HFFc6 (cell line): Measurements from ENCODE around the gene MYBPC2. TPM values are rescaled to one million over a fixed set of nuclear protein-coding genes. Genes with fewer than 3 reads are reported as not detected.
A peak's percentile ranks its signal among the peaks of the same experiment; 100 is the strongest.

ENCODE experiments used
- DNase-seq: peaks from one replicate; pipeline ENCODE4 v3.0.0-alpha.2; 2018
- H3K27ac Mint-ChIP-seq: 2 replicates; pipeline ENCODE4 v1.8.0; 2020; ENCODE audit warnings: mild to moderate bottlenecking, mixed read lengths
- H3K27me3 Mint-ChIP-seq: 2 replicates; pipeline ENCODE4 v1.8.0; 2021; ENCODE audit warnings: mild to moderate bottlenecking, moderate library complexity, mixed read lengths; ENCODE audit not compliant: insufficient read depth
- H3K36me3 Mint-ChIP-seq: 2 replicates; pipeline ENCODE4 v1.8.0; 2021; ENCODE audit warnings: low read depth, mixed read lengths
- H3K4me1 Mint-ChIP-seq: 2 replicates; pipeline ENCODE4 v1.8.0; 2020; ENCODE audit warnings: low read depth, mixed read lengths
- H3K4me3 Mint-ChIP-seq: 2 replicates; pipeline ENCODE4 v1.8.0; 2020; ENCODE audit warnings: mild to moderate bottlenecking, moderate library complexity, mixed read lengths
- H3K9me3 Mint-ChIP-seq: 2 replicates; pipeline ENCODE4 v1.8.0; 2020; ENCODE audit warnings: mild to moderate bottlenecking, mixed read lengths
- CTCF ChIP-seq: fragments of 200-600 bp; sonication (generic); IDR thresholded peaks from 2 replicates; pipeline ENCODE4 v1.5.0; 2021; ENCODE audit warnings: antibody characterized with exemption, mild to moderate bottlenecking
- total RNA-seq, 6 experiments: library from RNA; stranded (reverse); fragmentation: NEBNext Ultra II Directional; extraction: Animal tissue kit (Norgen Biotek cat#: 25700); gene quantifications; 2 replicates in 1 of 6; 3 replicates in 5 of 6; pipeline ENCODE4 v1.2.3, GENCODE V29; 2021

Gene MYBPC2
- total RNA-seq, 6 experiments from 2014 or later: not detected

GRCh38 chr19:50500060-50500752 is 67.5 kb downstream of the MYBPC2 start:
- Mint-ChIP-seq H3K27ac (no peak overlapping the region), H3K9me3 (no peaks in the 10 kb centered on the region), H3K27me3 (peaks cover 6% of the 10 kb centered on the region), H3K36me3 (no peaks in the 10 kb centered on the region), H3K4me1 (no peaks in the 10 kb centered on the region), H3K4me3 (no peak overlapping the region)
- TF ChIP-seq CTCF: peak; percentile 48
- DNase-seq: no peak

- TF ChIP-seq CTCF: no peak
- Mint-ChIP-seq H3K27me3 (peaks cover 4% of the 10 kb centered on the region), H3K4me1 (no peaks in the 10 kb centered on the region), H3K36me3 (no peaks in the 10 kb centered on the region), H3K9me3 (no peaks in the 10 kb centered on the region), H3K27ac (no peak overlapping the region), H3K4me3 (no peak overlapping the region)
- no peak for DNase-seq
These were observed 68.1 kb downstream of the MYBPC2 start for GRCh38 chr19:50500753-50501151.

GRCh38 chr19:50501186-50501567 is 68.5 kb downstream of the MYBPC2 start:
- Mint-ChIP-seq H3K4me1 (no peaks in the 10 kb centered on the region), H3K4me3 (no peak overlapping the region), H3K27ac (no peak overlapping the region), H3K36me3 (no peaks in the 10 kb centered on the region), H3K9me3 (no peaks in the 10 kb centered on the region), H3K27me3 (peaks cover 4% of the 10 kb centered on the region)
- no peak for TF ChIP-seq CTCF
- no peak for DNase-seq

GRCh38 chr19:50501568-50502475 is 69.1 kb downstream of the MYBPC2 start:
- H3K36me3 Mint-ChIP-seq: no peaks in the 10 kb centered on the region
- no peaks in the 10 kb centered on the region for H3K9me3 Mint-ChIP-seq
- H3K4me3 Mint-ChIP-seq: no peak overlapping the region
- no peak for DNase-seq
- no peak overlapping the region for H3K27ac Mint-ChIP-seq
- H3K4me1 Mint-ChIP-seq: no peaks in the 10 kb centered on the region
- H3K27me3 Mint-ChIP-seq: peaks cover 4% of the 10 kb centered on the region
- no peak for TF ChIP-seq CTCF

- H3K27ac Mint-ChIP-seq: no peak overlapping the region
- no peak overlapping the region for H3K4me3 Mint-ChIP-seq
- H3K36me3 Mint-ChIP-seq: no peaks in the 10 kb centered on the region
- H3K9me3 Mint-ChIP-seq: no peaks in the 10 kb centered on the region
- DNase-seq: no peak
- no peak for TF ChIP-seq CTCF
- peaks cover 5% of the 10 kb centered on the region; the same call in 1 of the 2 replicates for H3K4me1 Mint-ChIP-seq
- peaks cover 5% of the 10 kb centered on the region for H3K27me3 Mint-ChIP-seq
These were observed 73.3 kb downstream of the MYBPC2 start for GRCh38 chr19:50505856-50506611.
